HepG2 (cell line): ENCODE data around the gene LENG1.

Experiments used
- MAFK ChIP-seq, 2 experiments: IDR thresholded peaks in 1 of 2; conservative IDR thresholded peaks in 1 of 2; 2 replicates each; pipeline ENCODE4 v1.6.1; 2011; ENCODE audit warnings: improper control_type of control experiment in 2 of 2, low read length in 2 of 2
- PITX1 ChIP-seq: sonication (generic); formaldehyde crosslinking; IDR thresholded peaks from 2 replicates; pipeline ENCODE4 v1.5.1; 2020; ENCODE audit warnings: mild to moderate bottlenecking, missing genetic modification reagents
- RAD21 ChIP-seq: fragments of 450-650 bp; formaldehyde crosslinking; IDR thresholded peaks from 2 replicates; pipeline ENCODE4 v1.5.0; 2020; ENCODE audit warnings: mild to moderate bottlenecking
- WIZ ChIP-seq: sonication (generic); formaldehyde crosslinking; IDR thresholded peaks from 2 replicates; pipeline ENCODE4 v1.5.1; 2020; ENCODE audit warnings: mild to moderate bottlenecking, missing genetic modification reagents
- ZNF605 ChIP-seq: sonication (generic); formaldehyde crosslinking; IDR thresholded peaks from 2 replicates; pipeline ENCODE4 v1.8.0; 2022; ENCODE audit warnings: mild to moderate bottlenecking, missing genetic modification reagents
- ZNF768 ChIP-seq: sonication (generic); formaldehyde crosslinking; IDR thresholded peaks from 2 replicates; pipeline ENCODE4 v1.4.0; 2020; ENCODE audit warnings: missing genetic modification reagents
- TF ChIP-seq, protein P1 (sequence below): sonication (generic); formaldehyde crosslinking; IDR thresholded peaks from 2 replicates; pipeline ENCODE4 v1.9.0; 2021; ENCODE audit warnings: missing genetic modification reagents, borderline replicate concordance
- TF ChIP-seq, protein P2 (sequence below): sonication (generic); formaldehyde crosslinking; IDR thresholded peaks from 2 replicates; pipeline ENCODE4 v1.5.0; 2020; ENCODE audit warnings: mild to moderate bottlenecking, missing genetic modification reagents, moderate library complexity

DNA sequence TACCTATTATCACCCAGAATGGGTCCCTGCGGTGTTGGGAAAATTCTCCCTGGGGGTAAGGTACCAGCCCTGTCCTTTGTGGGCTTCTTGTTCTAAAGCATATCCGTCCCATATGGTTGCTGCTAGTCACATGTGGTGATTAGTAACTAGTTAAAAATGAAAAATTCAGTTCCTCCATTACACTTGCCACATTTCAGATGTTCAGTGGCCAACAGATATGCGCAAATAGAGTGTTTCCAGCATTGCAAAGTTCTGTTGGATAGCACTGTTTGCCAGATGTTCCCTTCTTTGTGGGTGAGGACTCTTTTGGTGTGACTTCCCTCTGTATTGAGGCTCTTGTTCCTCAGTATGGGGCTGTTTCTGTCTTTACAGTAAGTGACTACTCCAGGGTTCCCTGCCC lies 18.2 kb downstream of the LENG1 start:
- TF ChIP-seq PITX1 (no peak), MAFK (conservative IDR thresholded peaks at IDR 0.05 in 1 of 2, IDR thresholded peaks at IDR 0.05 in 1 of 2; ENCODE audit: low read length in 2 of 2) (no peak), WIZ (CRISPR knock-in tag) (no peak), ZNF768 (no peak), ZNF605 (CRISPR knock-in tag) (no peak), RAD21 (CRISPR knock-in tag) (no peak)
- TF ChIP-seq, protein P1, sequence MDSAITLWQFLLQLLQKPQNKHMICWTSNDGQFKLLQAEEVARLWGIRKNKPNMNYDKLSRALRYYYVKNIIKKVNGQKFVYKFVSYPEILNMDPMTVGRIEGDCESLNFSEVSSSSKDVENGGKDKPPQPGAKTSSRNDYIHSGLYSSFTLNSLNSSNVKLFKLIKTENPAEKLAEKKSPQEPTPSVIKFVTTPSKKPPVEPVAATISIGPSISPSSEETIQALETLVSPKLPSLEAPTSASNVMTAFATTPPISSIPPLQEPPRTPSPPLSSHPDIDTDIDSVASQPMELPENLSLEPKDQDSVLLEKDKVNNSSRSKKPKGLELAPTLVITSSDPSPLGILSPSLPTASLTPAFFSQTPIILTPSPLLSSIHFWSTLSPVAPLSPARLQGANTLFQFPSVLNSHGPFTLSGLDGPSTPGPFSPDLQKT (CRISPR knock-in tag): no peak
- TF ChIP-seq, protein P2, sequence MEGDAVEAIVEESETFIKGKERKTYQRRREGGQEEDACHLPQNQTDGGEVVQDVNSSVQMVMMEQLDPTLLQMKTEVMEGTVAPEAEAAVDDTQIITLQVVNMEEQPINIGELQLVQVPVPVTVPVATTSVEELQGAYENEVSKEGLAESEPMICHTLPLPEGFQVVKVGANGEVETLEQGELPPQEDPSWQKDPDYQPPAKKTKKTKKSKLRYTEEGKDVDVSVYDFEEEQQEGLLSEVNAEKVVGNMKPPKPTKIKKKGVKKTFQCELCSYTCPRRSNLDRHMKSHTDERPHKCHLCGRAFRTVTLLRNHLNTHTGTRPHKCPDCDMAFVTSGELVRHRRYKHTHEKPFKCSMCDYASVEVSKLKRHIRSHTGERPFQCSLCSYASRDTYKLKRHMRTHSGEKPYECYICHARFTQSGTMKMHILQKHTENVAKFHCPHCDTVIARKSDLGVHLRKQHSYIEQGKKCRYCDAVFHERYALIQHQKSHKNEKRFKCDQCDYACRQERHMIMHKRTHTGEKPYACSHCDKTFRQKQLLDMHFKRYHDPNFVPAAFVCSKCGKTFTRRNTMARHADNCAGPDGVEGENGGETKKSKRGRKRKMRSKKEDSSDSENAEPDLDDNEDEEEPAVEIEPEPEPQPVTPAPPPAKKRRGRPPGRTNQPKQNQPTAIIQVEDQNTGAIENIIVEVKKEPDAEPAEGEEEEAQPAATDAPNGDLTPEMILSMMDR (CRISPR knock-in tag): no peak
